Neutrophil (primary cell): ENCODE data around the gene SNRPD3.

Experiments used
- H3K27ac ChIP-seq: fragments of 200-600 bp; sonication (generic); 2 replicates; pipeline ENCODE4 v1.5.1; 2016; ENCODE audit warnings: mild to moderate bottlenecking, moderate library complexity
- H3K27me3 ChIP-seq: fragments of 200-600 bp; sonication (generic); 2 replicates; pipeline ENCODE4 v1.6.0; 2016; ENCODE audit warnings: mild to moderate bottlenecking
- H3K36me3 ChIP-seq: fragments of 200-600 bp; sonication (generic); 2 replicates; pipeline ENCODE4 v1.5.1; 2017
- H3K4me1 ChIP-seq, 2 experiments: fragments of 200-600 bp in 1 of 2; sonication (generic) in 1 of 2; 1 replicate in 1 of 2; 2 replicates in 1 of 2; pipeline versions ENCODE4 v1.5.1 to v1.6.1; 2013 to 2016; ENCODE audit warnings: low read depth in 1 of 2, low read length in 1 of 2, mild to moderate bottlenecking in 1 of 2, moderate library complexity in 1 of 2; ENCODE audit not compliant: control insufficient read depth in 1 of 2, insufficient read depth in 1 of 2
- H3K4me3 ChIP-seq, 2 experiments: fragments of 200-600 bp in 1 of 2; sonication (generic) in 1 of 2; 1 replicate in 1 of 2; 2 replicates in 1 of 2; pipeline ENCODE4 v1.5.1; 2013 to 2016; ENCODE audit warnings: low read depth in 1 of 2, low read length in 1 of 2, mild to moderate bottlenecking in 1 of 2, moderate library complexity in 1 of 2
- H3K9me3 ChIP-seq: fragments of 200-600 bp; sonication (generic); 2 replicates; pipeline ENCODE4 v1.5.1; 2016
- CTCF ChIP-seq: fragments of 200-600 bp; sonication (generic); IDR thresholded peaks from 2 replicates; pipeline ENCODE4 v1.5.1; 2016; ENCODE audit warnings: antibody characterized with exemption

Gene SNRPD3

GRCh38 chr22:24584166-24584790 is 28.5 kb downstream of the SNRPD3 start:
- no peak for TF ChIP-seq CTCF
- Histone ChIP-seq H3K4me1 (no peaks in the 10 kb centered on the region), H3K27ac (no peak overlapping the region)

GRCh38 chr22:24584871-24585411 is 29.1 kb downstream of the SNRPD3 start:
- H3K36me3 ChIP-seq: peaks cover 32% of the 10 kb centered on the region
- H3K9me3 ChIP-seq: no peaks in the 10 kb centered on the region
- no peak overlapping the region for H3K27ac ChIP-seq
- H3K27me3 ChIP-seq: no peaks in the 10 kb centered on the region
- H3K4me1 ChIP-seq: no peaks in the 10 kb centered on the region
- TF ChIP-seq CTCF: no peak
- no peak overlapping the region for H3K4me3 ChIP-seq

More at GRCh38 chr22:24584166-24584790, 28.5 kb downstream of the SNRPD3 start:
- H3K27me3 ChIP-seq: no peaks in the 10 kb centered on the region
- H3K9me3 ChIP-seq: no peaks in the 10 kb centered on the region
- no peak overlapping the region for H3K4me3 ChIP-seq
- H3K36me3 ChIP-seq: peaks cover 32% of the 10 kb centered on the region

- no peak for TF ChIP-seq CTCF
- H3K4me3 ChIP-seq: no peak overlapping the region
- no peak overlapping the region for H3K27ac ChIP-seq
- H3K4me1 ChIP-seq: no peaks in the 10 kb centered on the region
- H3K27me3 ChIP-seq: no peaks in the 10 kb centered on the region
- H3K36me3 ChIP-seq: peaks cover 32% of the 10 kb centered on the region
- no peaks in the 10 kb centered on the region for H3K9me3 ChIP-seq
These were observed 29.7 kb downstream of the SNRPD3 start for GRCh38 chr22:24585461-24585860.

GRCh38 chr22:24585927-24586546 is 30.2 kb downstream of the SNRPD3 start:
- H3K36me3 ChIP-seq: peaks cover 32% of the 10 kb centered on the region
- H3K27ac ChIP-seq: no peak overlapping the region
- TF ChIP-seq CTCF: no peak
- no peaks in the 10 kb centered on the region for H3K9me3 ChIP-seq
- no peak overlapping the region for H3K4me3 ChIP-seq
- no peaks in the 10 kb centered on the region for H3K27me3 ChIP-seq
- no peaks in the 10 kb centered on the region for H3K4me1 ChIP-seq

GRCh38 chr22:24587251-24587650 is 31.5 kb downstream of the SNRPD3 start:
- Histone ChIP-seq H3K27ac (no peak overlapping the region), H3K27me3 (peaks cover 3% of the 10 kb centered on the region), H3K4me3 (no peak overlapping the region), H3K4me1 (peaks cover 3 to 5% of the 10 kb centered on the region in 2 experiments), H3K36me3 (peaks cover 32% of the 10 kb centered on the region), H3K9me3 (no peaks in the 10 kb centered on the region)
- no peak for TF ChIP-seq CTCF
